Measurements from ENCODE around the gene HOXC10. TPM values are rescaled to one million over a fixed set of nuclear protein-coding genes. Genes with fewer than 3 reads are reported as not detected.

The HOXC10 gene
- total RNA-seq, 1 donor from 2014 or later, result not detected

DNA sequence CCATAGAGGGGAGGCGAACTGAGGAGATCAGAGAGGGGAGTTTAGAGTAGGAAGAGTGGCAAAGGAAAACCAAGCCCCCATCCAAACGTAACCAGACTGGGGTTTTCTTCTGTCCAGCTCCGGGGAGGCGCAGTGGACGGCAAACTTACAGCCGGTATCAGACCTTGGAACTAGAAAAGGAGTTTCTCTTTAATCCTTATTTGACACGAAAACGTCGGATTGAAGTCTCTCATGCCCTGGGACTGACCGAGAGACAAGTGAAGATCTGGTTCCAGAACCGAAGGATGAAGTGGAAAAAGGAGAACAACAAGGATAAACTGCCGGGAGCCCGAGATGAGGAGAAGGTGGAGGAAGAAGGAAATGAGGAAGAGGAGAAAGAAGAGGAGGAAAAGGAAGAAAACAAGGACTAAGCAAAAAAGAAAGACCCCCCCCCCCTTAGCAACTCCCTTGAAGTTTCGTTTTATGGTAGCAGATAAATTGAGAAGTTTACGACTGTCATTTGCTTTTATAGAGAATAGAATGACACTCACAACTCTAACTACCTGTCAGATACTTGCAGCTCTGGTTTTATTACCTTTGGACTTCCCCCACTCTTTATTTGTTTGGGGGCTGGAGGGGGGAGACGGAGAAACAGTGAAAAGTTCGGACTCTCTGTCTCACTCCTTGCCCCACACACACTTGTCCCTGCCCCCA lies 26.2 kb downstream of the HOXC10 start:
- intact Hi-C loops (cut with DNase I), result no loop called here
- Histone ChIP-seq H3K4me1 (peaks cover 22% of the 10 kb centered on the region), H3K27ac (no peak overlapping the region), H3K9me3 (no peaks in the 10 kb centered on the region), H3K36me3 (no peaks in the 10 kb centered on the region), H3K27me3 (ENCODE audit: low read depth) (peaks cover 94% of the 10 kb centered on the region), H3K4me3 (no peak overlapping the region)
- TF ChIP-seq, protein P1, sequence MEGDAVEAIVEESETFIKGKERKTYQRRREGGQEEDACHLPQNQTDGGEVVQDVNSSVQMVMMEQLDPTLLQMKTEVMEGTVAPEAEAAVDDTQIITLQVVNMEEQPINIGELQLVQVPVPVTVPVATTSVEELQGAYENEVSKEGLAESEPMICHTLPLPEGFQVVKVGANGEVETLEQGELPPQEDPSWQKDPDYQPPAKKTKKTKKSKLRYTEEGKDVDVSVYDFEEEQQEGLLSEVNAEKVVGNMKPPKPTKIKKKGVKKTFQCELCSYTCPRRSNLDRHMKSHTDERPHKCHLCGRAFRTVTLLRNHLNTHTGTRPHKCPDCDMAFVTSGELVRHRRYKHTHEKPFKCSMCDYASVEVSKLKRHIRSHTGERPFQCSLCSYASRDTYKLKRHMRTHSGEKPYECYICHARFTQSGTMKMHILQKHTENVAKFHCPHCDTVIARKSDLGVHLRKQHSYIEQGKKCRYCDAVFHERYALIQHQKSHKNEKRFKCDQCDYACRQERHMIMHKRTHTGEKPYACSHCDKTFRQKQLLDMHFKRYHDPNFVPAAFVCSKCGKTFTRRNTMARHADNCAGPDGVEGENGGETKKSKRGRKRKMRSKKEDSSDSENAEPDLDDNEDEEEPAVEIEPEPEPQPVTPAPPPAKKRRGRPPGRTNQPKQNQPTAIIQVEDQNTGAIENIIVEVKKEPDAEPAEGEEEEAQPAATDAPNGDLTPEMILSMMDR (IDR thresholded peaks at IDR 0.05), result no peak
- ATAC-seq (no peak), DNase-seq (no peak)

DNA sequence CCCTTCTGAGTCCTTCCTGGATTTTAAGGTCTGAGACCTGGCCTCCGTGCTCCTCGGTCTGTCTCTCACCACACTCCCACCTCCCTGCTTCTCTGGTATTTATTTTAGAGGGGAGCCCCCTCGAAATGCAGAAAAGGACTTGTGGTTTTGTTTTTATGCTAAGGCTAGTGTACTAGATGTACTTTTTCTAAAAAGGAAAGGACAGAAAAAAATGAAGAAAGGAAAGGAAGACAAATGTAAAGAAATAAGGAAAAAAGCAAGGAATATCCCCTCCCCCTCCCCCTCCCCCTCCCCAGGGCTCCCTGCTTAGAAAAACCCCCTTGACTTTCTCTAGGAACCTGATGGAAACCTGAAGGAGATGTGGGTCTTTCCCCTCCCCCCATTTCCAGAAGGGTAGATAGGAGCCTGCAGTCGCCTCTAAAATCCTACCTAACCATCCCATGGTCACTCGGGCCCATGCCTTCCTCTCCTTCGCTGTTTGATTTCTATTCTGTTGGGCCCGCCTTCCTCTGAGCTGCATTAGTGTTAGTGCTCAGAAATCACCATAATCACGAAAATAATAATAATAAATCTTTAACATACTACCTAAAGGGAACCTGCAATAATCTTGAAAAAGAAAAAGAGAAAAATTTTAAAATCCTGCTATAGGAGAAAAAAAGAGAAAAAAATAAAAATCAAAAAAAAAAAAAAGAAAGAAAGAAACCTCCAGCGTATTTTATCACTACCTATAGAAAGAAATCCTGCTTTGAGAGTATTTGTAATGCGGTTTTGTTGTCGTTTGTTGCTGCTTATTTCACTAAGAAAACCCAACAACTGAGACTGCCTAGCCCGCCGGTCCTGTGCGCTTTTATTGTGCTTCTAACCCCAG lies 27.0 kb downstream of the HOXC10 start:
- intact Hi-C loops (cut with DNase I), result no loop called here
- TF ChIP-seq, protein P1 (IDR thresholded peaks at IDR 0.05), result no peak
- H3K27me3 ChIP-seq (ENCODE audit: low read depth), result peaks cover 94% of the 10 kb centered on the region
- H3K4me3 ChIP-seq, result no peak overlapping the region
- DNase-seq (no peak), ATAC-seq (no peak)
- H3K9me3 ChIP-seq, result no peaks in the 10 kb centered on the region
- H3K4me1 ChIP-seq, result peaks cover 17% of the 10 kb centered on the region
- H3K36me3 ChIP-seq, result no peaks in the 10 kb centered on the region
- no peak overlapping the region for H3K27ac ChIP-seq

DNA sequence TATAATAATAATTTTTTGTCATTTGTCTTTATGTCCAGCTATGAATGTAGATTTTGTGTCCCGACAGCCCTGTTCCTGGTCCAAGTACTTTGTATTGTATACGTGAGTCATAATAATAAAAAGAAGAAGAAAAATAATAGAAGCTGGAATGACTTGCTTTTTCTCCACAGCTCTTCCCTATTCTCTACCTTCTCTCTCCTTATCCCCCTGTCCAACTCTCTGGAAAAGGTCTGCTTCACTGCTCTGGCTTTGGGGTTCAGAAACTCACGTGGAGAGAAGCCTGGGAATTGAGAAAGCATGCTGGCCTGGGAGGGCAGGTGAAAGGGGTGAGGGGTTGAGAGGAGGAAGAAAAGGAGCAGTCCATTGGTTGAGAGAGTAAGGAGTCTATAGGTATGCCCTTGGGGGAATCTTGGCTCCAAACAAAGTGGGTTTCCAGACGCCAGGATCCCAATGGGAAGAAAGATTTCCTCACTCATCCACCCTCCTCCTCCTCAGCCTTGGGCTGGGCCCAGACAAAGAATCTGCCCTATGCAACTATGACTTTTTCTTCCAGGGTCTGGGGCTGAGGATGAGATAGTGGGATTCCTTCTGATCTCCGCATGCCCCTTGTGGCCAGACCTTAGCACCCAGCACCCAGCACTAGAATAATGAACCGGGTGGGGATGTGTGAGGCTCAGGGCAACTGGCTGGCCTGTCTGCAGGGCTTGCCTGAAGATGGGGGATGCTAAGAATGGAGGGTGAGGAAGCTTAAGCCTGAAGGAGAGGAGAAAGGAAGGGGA lies 27.9 kb downstream of the HOXC10 start:
- intact Hi-C loops (cut with DNase I), result no loop called here
- peaks cover 25% of the 10 kb centered on the region for H3K4me1 ChIP-seq
- no peaks in the 10 kb centered on the region for H3K36me3 ChIP-seq
- H3K27me3 ChIP-seq (ENCODE audit: low read depth), result peaks cover 94% of the 10 kb centered on the region
- DNase-seq (no peak), ATAC-seq (no peak)
- no peak overlapping the region for H3K4me3 ChIP-seq
- TF ChIP-seq, protein P1 (IDR thresholded peaks at IDR 0.05), result no peak
- H3K9me3 ChIP-seq, result no peaks in the 10 kb centered on the region
- H3K27ac ChIP-seq, result no peak overlapping the region

DNA sequence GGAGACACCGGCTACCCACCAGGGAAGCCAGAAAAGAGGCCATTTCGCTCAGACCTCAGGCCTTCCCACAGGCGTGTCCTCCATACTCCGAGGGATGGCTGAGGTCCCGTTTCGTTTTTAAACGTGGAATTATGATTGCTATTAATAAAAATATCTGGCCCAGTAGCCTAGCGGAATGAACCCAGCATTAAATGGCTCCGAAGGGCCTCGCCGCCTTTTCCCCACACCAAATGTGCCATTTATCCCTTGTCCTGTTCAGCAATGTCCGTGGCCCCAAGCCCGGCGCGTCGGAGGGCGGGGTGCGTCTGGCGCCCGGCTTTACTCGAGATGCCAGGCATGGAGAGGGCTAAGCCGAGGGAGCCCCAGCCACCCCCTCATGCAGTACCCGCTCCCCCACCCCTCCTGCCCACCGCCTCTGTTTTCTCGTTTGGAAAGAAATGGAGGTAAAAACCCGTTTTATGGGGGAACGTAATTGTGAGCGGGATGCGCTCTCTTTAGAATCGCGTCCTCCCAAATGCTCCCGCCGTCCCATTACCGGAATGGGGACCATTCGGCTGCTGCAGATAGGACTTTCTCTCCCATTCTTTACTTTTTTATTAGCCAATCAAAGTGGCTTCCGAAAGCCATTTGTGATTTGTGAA lies 29.6 kb downstream of the HOXC10 start:
- intact Hi-C loops (cut with DNase I), result no loop called here
- no peaks in the 10 kb centered on the region for H3K9me3 ChIP-seq
- no peaks in the 10 kb centered on the region for H3K36me3 ChIP-seq
- H3K27ac ChIP-seq, result no peak overlapping the region
- H3K4me3 ChIP-seq, result no peak overlapping the region
- ATAC-seq (no peak), DNase-seq (no peak)
- H3K27me3 ChIP-seq (ENCODE audit: low read depth), result peaks cover 99% of the 10 kb centered on the region
- H3K4me1 ChIP-seq, result peaks cover 27% of the 10 kb centered on the region
- TF ChIP-seq, protein P1 (IDR thresholded peaks at IDR 0.05), result no peak
